ENCODE results near the gene PPP2R5E. TPM values are rescaled to one million over a fixed set of nuclear protein-coding genes. Genes with fewer than 3 reads are reported as not detected.
"Not testable (repeated sequence)": the region's sequence is repeated elsewhere in the genome, so short reads cannot be mapped to it uniquely, and the experiment has no call there.

The PPP2R5E gene
- total RNA-seq, 4 donors from 2014 or later, result 10.5 to 45.2 (median 27.8) TPM

DNA sequence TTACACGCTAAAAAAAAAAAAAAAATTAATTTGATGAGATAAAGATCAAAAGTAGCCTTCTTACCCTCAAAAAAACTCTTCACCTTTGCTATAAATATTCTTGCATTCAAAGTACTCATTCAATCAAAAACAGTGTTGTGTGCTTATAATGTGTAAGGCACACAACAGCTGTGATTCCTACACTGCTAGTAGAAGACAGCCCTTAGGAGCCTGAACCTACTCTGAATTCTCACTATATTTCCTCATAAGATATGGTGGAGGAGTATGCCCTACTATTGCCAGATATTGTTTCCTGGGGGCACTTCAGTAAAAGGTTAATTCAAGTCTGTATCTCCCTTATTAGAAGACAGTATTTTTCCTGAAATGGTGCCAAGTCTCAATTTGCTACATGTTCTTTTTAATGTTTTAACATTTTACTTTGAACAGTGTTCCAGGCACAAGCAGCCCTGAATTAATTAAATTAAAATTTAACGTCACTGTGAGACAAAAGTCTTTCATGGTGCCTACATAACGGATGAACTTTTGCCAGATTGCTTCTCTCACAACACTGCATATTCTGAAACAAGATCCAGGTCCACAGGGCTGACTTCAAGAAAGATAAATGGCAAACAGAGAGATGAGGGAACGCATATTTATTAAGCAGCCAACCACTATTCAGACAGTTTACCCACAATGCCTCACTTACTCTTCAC is 19.3 kb downstream of the PPP2R5E start:
- intact Hi-C loops (cut with DNase I; ENCODE audit: low total_unique reads) (no loop called here), in situ Hi-C loops (cut with MboI; ENCODE audit: low pct_ligation_motif_present in 1 of 4, low pct_unique_long_range_greater_than_20kb in 1 of 4, low sequenced_read_pairs in 3 of 4) (no loop called here)
- Histone ChIP-seq H3K9me3 (no peaks in the 10 kb centered on the region), H3K27me3 (no peaks in the 10 kb centered on the region), H3K27ac (peak overlapping the region; percentile 75 to 90 (median 79)), H3K4me3 (no peak overlapping the region), H3K36me3 (no peaks in the 10 kb centered on the region), H3K4me1 (peaks cover 17 to 32% (median 29%) of the 10 kb centered on the region in 4 donors)
- DNase-seq, result no peak
- TF ChIP-seq EP300 (IDR thresholded peaks at IDR 0.05; ENCODE audit: low read depth) (no peak), POLR2AphosphoS5 (IDR thresholded peaks at IDR 0.05) (no peak), POLR2A (IDR thresholded peaks at IDR 0.05) (no peak)
- TF ChIP-seq, protein P1, sequence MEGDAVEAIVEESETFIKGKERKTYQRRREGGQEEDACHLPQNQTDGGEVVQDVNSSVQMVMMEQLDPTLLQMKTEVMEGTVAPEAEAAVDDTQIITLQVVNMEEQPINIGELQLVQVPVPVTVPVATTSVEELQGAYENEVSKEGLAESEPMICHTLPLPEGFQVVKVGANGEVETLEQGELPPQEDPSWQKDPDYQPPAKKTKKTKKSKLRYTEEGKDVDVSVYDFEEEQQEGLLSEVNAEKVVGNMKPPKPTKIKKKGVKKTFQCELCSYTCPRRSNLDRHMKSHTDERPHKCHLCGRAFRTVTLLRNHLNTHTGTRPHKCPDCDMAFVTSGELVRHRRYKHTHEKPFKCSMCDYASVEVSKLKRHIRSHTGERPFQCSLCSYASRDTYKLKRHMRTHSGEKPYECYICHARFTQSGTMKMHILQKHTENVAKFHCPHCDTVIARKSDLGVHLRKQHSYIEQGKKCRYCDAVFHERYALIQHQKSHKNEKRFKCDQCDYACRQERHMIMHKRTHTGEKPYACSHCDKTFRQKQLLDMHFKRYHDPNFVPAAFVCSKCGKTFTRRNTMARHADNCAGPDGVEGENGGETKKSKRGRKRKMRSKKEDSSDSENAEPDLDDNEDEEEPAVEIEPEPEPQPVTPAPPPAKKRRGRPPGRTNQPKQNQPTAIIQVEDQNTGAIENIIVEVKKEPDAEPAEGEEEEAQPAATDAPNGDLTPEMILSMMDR (IDR thresholded peaks at IDR 0.05), result no peak
- WGBS, 2 donors (ENCODE audit: low coverage in 1 of 2), result 43 to 58% methylated on average over 4 of the region's 4 CpGs

DNA sequence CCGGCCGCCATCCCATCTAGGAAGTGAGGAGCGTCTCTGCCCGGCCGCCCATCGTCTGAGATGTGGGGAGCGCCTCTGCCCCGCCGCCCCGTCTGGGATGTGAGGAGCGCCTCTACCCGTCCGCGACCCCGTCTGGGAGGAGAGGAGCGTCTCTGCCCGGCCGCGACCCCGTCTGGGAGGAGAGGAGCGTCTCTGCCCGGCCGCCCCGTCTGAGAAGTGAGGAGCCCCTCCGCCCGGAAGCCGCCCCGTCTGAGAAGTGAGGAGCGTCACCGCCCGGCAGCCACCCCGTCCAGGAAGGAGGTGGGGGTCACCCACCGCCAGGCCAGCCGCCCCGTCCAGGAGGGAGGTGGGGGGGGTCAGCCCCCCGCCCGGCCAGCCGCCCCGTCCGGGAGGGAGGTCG is 20.7 kb downstream of the PPP2R5E start:
- H3K4me3 ChIP-seq; in situ Hi-C loops (cut with MboI; ENCODE audit: low pct_ligation_motif_present in 1 of 4, low pct_unique_long_range_greater_than_20kb in 1 of 4, low sequenced_read_pairs in 3 of 4); H3K27me3 ChIP-seq; intact Hi-C loops (cut with DNase I; ENCODE audit: low total_unique reads); H3K9me3 ChIP-seq; DNase-seq; H3K36me3 ChIP-seq: not testable (repeated sequence)
- Histone ChIP-seq H3K4me1 (peaks cover 17 to 32% (median 29%) of the 10 kb centered on the region in 4 donors), H3K27ac (peak overlapping the region in 2 of 4 donors; percentile 53 to 83)
- 100% methylated on average over 3 of the region's 41 CpGs; no CpG with 5 or more reads in 1 of the 2 donors for WGBS, 2 donors (ENCODE audit: low coverage in 1 of 2)

DNA sequence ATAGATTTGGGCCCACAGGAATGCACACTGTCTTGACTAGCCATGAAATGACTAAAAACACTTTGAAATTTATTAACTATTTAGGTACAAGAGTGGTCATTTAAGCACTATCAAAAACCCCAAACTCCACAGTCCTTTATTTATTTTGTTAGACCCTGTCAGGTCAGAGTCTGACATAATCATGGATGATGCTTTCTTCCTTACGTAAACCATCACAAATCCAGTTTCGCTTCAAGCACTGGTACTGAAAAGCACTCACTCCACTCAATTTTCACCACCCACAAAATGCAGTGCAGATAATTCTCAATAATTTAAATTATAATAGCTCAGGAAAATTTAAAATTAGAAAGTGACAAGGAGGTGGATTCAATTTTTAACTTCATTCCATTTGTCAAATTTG is 25.8 kb downstream of the PPP2R5E start:
- no peak for TF ChIP-seq POLR2A (IDR thresholded peaks at IDR 0.05)
- TF ChIP-seq, protein P1 (IDR thresholded peaks at IDR 0.05), result no peak
- TF ChIP-seq EP300 (IDR thresholded peaks at IDR 0.05; ENCODE audit: low read depth), result no peak
- no peak for TF ChIP-seq POLR2AphosphoS5 (IDR thresholded peaks at IDR 0.05)
- H3K4me3 ChIP-seq, result no peak overlapping the region
- H3K27me3 ChIP-seq, result no peaks in the 10 kb centered on the region
- 90 to 100% methylated on average over 2 of the region's 2 CpGs for WGBS, 2 donors (ENCODE audit: low coverage in 1 of 2)
- H3K9me3 ChIP-seq, result no peaks in the 10 kb centered on the region
- in situ Hi-C loops (cut with MboI; ENCODE audit: low pct_ligation_motif_present in 1 of 4, low pct_unique_long_range_greater_than_20kb in 1 of 4, low sequenced_read_pairs in 3 of 4), result no loop called here
- DNase-seq, result no peak
- intact Hi-C loops (cut with DNase I; ENCODE audit: low total_unique reads), result no loop called here
- no peaks in the 10 kb centered on the region for H3K36me3 ChIP-seq
- no peak overlapping the region for H3K27ac ChIP-seq
- peaks cover 12 to 29% (median 17%) of the 10 kb centered on the region in 4 donors for H3K4me1 ChIP-seq

DNA sequence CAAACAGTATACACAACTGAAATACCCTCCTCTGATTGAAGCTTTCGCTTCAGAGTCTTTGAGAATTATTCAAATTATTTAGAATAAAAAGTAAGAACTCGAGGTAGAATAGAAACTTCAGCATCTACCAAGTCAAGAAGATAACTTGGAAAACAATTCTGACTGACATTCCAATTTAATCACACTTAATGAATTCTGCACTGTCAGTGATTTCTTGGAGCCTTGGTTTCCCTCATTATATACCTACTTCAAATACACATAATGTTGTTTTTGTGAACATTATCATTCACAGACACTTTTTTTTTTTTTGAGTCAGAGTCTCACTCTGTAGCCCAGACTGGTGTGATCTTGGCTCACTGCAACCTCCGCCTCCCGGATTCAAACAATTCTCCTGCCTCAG is 27.9 kb downstream of the PPP2R5E start:
- Histone ChIP-seq H3K36me3 (no peaks in the 10 kb centered on the region), H3K9me3 (no peaks in the 10 kb centered on the region), H3K27ac (no peak overlapping the region), H3K27me3 (no peaks in the 10 kb centered on the region), H3K4me3 (no peak overlapping the region), H3K4me1 (peaks cover 12 to 39% (median 22%) of the 10 kb centered on the region in 4 donors)
- no peak for TF ChIP-seq POLR2AphosphoS5 (IDR thresholded peaks at IDR 0.05)
- no peak for TF ChIP-seq POLR2A (IDR thresholded peaks at IDR 0.05)
- TF ChIP-seq, protein P1 (IDR thresholded peaks at IDR 0.05), result no peak
- no peak for TF ChIP-seq EP300 (IDR thresholded peaks at IDR 0.05; ENCODE audit: low read depth)
- in situ Hi-C loops (cut with MboI; ENCODE audit: low pct_ligation_motif_present in 1 of 4, low pct_unique_long_range_greater_than_20kb in 1 of 4, low sequenced_read_pairs in 3 of 4), result no loop called here
- WGBS, 2 donors (ENCODE audit: low coverage in 1 of 2), result 88 to 93% methylated on average over 4 of the region's 4 CpGs
- DNase-seq, result no peak
- intact Hi-C loops (cut with DNase I; ENCODE audit: low total_unique reads), result no loop called here

Measured in transverse colon (tissue), 4 donors.